KG1 (cell line): Measurements from ENCODE around the gene SLC18A2.

Source experiments
- DNase-seq: peaks from one replicate; lab custom pipeline; 2025; lab: John Stamatoyannopoulos, UW

The SLC18A2 gene

DNA sequence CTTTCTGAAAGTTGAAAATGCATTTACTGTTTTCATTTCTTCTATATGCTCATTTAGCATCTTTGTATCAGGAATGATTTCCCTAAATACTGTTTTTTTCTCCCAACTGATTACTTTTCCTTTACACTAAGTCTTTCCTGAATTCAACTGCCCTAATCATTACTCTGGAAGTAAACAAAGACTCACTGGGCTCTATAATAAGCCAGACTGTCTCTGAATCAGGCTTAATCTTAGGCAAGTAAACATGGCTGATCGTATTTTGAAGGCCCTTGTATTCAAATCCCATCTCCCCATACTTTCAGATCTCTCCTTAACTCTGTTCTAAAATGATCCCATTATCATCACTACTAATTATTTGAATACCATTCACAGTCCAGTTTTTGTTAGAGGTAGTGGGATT, 72.7 kb downstream of the SLC18A2 start:
- no peak for DNase-seq

DNA sequence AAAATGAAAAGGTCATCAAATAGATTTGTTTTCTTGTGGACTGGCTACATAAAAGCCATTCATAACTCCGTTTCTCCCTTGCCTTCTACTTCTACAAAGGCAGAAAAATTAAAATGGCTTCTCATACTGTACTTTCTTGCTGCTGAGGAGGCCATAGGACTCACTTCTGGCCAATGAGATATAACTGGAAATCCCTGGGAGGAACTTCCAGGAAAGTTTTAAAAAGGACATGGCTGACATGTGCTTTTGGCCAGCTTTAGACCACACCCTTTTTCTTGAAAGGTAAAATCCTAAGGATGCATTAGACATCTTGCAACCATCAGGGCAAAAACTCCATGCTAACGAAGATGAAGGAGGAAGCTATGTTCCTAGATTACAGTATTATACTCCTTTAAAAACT, 75.8 kb downstream of the SLC18A2 start:
- DNase-seq, result no peak

DNA sequence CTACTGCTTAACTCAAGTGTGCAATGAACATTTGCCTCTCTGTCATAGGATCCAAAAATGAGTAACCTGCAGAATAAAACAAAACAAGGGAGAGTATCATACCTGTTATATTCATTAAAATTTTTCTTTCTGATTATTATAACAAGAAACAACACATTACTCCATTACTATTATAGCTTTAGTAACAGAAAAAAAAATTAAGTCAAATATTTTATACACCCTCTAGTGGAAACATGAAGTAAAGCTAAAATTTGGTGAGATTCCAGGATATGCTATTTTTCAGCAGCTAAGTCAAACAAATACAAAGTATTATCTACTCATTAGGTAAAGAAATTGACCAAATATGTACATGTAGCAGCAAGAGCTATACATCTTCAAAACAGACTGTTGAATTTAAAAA, 78.0 kb downstream of the SLC18A2 start:
- no peak for DNase-seq

DNA sequence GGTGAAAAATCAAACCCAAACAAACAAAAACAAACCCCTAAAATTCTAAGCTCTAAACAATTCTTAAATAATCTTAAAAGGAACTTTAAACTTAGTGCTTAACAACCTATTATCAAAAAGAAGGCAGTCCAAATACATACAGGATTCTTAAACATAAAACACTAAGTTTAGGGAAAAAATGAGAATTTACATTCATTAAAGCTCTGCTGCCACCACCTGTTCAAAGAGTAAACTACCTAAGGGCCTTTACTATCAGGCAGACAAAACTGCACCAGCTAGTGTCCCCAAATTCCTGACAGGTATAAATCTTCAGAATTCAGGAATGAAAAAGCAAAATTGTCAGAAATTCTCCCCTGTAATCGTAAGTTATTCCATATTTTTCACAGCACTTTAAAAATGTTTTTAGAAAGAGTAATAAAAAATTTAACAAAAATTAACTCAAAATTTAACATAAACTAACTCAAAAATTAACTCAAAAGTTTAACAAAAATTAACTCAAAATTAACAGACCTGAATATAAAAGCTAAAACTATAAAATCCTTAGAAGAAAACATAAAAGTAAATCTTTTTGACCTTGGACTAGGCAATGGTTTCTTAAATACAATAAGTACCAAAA, 79.2 kb downstream of the SLC18A2 start:
- DNase-seq, result no peak

DNA sequence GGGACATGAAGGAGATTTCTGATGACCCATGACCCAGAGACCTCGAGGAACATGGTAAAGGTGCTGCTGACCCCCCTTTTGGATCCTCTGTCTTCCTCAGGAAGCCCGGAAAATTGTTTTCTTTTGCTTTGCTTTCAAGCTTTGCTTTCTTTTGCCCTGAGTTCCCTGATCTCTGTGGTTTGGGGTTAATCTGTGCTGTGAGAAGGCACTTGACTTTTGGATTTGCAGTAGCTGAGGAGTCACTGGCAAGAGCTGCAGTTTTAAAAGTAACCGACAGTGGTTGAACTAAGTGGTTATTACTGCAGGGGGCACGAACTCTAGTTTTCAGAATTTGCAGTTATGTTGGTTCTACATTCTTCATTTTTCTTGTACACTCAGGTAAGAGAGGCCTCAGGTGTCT, 81.3 kb downstream of the SLC18A2 start:
- DNase-seq, result no peak

DNA sequence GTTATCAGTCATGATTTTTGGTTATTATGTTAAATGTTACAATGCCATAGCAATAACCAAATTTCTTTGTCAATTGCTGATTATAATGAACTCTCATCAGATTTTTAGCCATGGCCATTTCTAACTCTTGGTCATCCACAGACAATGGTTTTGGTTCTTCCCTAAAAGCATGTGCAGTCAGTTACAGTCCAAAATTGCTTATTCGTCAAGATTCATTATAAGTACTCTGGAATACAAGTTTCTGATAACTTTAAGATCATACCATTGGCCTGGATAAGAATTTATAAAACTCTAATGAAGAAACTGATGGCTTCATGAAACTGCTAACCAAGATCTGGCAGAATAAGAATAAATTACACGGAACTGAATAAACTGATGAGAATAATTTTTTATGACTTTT, 83.5 kb downstream of the SLC18A2 start:
- no peak for DNase-seq

DNA sequence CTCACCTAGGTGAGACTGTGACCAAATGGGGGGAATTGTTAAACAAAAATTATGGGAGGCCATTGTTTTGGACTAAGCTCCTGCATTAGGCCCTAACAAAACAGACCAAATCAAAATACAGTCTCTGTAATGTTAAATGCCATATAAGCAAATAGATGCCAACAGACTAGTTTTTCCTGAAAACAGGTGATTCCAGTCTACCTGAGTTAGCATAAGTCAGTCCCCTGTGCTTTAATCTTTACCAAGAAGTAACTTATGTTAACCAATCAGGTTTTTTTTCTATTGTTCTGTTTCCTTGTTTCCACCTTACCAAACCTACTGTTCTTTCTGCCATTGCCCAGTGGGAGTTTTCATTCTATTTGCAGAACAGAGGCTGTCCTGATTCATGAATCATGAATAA, 86.3 kb downstream of the SLC18A2 start:
- no peak for DNase-seq
